GM12874 (cell line): ENCODE results near the gene SLITRK1.

Source experiments
- CTCF ChIP-seq: IDR thresholded peaks from 2 replicates; pipeline ENCODE4 v1.5.1; 2011; ENCODE audit warnings: low read depth, mild to moderate bottlenecking, control low read depth, low read length, moderate library complexity; ENCODE audit not compliant: insufficient read depth

The SLITRK1 gene

GRCh38 chr13:83905641-83906040 is 23.4 kb upstream of the SLITRK1 start:
- no peak for TF ChIP-seq CTCF

GRCh38 chr13:83895994-83896580 is 13.8 kb upstream of the SLITRK1 start:
- TF ChIP-seq CTCF, result no peak

DNA sequence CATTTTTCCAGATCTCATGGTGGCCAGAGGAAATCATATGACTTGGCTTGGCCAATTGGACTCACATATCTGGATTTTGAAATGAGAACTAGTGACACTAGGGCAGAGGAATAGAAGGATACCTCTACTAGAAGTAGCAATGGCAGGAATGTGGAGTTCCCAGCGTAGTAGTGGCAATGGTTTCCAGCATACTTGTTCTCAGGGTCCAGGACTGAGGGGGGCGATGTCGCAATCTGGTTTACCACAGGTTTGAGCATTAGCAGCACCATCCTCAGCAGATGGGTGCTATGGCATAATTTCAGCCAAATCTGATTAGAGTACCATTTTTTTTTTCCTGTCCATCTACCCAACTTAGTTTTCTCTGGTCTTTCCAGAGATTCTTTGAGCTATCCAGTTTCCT is 8.1 kb upstream of the SLITRK1 start:
- TF ChIP-seq CTCF, result no peak

GRCh38 chr13:83884141-83884540 is 1.9 kb upstream of the SLITRK1 start:
- TF ChIP-seq CTCF, result no peak

DNA sequence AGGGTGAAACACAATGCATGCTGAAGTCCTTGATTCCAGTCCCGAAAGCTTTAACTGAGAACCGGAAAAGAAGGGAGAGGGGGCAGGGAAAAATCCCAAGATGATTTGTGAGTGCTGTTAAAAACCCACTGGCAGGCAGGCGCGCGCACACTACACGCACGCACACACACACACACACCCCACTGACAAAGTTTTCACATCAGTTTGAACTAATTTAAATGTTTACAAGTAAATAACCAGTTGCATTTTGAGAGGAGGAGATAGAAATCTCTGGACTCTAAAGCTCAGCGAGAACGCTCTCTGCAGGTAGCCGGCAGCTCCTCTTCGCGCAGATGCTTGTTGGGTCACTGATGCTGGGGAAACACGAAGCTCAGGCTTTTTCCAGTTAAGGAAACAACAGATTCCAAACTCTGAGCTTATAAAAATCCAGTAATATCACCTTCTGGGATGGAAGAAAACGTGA is 818 bp upstream of the SLITRK1 start:
- TF ChIP-seq CTCF, result no peak

DNA sequence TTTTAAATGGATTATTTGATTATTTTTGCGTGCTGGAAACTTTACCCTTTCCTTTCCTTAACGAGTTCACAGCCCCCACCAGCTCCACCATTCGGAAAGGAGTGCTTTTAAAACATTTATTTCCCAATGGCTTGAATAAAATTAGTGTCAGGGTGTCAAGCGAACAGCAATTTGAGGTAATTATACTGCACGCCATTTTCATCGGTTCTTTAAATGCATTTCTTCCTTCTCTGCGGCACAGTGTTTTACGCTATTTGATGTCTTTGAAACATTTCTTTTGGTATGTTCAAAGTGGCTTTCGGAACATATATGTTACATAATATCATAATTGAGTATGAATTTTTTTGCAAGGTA is 309 bp upstream of the SLITRK1 start:
- TF ChIP-seq CTCF, result no peak

- no peak for TF ChIP-seq CTCF
Measured at GRCh38 chr13:83881140-83881684, 1.1 kb downstream of the SLITRK1 start.
